ENCODE measurements around the gene CD99.

DNA sequence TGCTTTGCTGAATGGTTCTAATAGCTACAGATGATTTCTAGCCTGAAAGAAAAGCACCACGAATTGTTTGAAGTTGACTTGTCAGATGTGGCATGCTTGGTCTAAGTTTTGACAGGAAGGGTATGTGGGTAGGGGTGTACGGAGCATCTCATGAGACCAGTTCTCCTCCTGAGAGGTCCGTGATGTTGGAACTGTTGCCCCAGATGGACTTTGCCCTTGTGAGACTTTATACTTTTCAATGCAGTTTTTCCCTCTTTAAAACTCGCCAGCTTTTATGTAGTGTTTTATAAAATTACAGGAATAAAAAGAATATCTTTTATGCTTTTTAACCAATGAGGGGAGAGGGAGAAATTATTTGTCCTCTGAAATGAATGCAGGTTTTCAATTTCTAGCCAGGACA lies 44.2 kb downstream of the CD99 start:
- TF ChIP-seq ZBTB38 (CRISPR knock-in tag; IDR thresholded peaks at IDR 0.05) (no peak), NR2F6 (IDR thresholded peaks at IDR 0.05) (no peak), NR2F6 (CRISPR knock-in tag; IDR thresholded peaks at IDR 0.05) (no peak), NBN (conservative IDR thresholded peaks at IDR 0.05) (no peak), ZNF205 (CRISPR knock-in tag; IDR thresholded peaks at IDR 0.05) (no peak), POLR2A (IDR thresholded peaks at IDR 0.05; ENCODE audit: insufficient read depth in 1 of 2, low read depth in 2 of 2, low read length in 2 of 2) (no peak)
- TF ChIP-seq, protein P1, sequence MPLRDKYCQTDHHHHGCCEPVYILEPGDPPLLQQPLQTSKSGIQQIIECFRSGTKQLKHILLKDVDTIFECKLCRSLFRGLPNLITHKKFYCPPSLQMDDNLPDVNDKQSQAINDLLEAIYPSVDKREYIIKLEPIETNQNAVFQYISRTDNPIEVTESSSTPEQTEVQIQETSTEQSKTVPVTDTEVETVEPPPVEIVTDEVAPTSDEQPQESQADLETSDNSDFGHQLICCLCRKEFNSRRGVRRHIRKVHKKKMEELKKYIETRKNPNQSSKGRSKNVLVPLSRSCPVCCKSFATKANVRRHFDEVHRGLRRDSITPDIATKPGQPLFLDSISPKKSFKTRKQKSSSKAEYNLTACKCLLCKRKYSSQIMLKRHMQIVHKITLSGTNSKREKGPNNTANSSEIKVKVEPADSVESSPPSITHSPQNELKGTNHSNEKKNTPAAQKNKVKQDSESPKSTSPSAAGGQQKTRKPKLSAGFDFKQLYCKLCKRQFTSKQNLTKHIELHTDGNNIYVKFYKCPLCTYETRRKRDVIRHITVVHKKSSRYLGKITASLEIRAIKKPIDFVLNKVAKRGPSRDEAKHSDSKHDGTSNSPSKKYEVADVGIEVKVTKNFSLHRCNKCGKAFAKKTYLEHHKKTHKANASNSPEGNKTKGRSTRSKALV (CRISPR knock-in tag; IDR thresholded peaks at IDR 0.05), result no peak
- TF ChIP-seq, protein P2, sequence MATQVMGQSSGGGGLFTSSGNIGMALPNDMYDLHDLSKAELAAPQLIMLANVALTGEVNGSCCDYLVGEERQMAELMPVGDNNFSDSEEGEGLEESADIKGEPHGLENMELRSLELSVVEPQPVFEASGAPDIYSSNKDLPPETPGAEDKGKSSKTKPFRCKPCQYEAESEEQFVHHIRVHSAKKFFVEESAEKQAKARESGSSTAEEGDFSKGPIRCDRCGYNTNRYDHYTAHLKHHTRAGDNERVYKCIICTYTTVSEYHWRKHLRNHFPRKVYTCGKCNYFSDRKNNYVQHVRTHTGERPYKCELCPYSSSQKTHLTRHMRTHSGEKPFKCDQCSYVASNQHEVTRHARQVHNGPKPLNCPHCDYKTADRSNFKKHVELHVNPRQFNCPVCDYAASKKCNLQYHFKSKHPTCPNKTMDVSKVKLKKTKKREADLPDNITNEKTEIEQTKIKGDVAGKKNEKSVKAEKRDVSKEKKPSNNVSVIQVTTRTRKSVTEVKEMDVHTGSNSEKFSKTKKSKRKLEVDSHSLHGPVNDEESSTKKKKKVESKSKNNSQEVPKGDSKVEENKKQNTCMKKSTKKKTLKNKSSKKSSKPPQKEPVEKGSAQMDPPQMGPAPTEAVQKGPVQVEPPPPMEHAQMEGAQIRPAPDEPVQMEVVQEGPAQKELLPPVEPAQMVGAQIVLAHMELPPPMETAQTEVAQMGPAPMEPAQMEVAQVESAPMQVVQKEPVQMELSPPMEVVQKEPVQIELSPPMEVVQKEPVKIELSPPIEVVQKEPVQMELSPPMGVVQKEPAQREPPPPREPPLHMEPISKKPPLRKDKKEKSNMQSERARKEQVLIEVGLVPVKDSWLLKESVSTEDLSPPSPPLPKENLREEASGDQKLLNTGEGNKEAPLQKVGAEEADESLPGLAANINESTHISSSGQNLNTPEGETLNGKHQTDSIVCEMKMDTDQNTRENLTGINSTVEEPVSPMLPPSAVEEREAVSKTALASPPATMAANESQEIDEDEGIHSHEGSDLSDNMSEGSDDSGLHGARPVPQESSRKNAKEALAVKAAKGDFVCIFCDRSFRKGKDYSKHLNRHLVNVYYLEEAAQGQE (IDR thresholded peaks at IDR 0.05; ENCODE audit: borderline replicate concordance in 1 of 2, low read depth in 1 of 2, low read length in 2 of 2), result no peak
- TF ChIP-seq, protein P3, sequence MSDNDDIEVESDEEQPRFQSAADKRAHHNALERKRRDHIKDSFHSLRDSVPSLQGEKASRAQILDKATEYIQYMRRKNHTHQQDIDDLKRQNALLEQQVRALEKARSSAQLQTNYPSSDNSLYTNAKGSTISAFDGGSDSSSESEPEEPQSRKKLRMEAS (IDR thresholded peaks at IDR 0.05), result no peak
- TF ChIP-seq, protein P4, sequence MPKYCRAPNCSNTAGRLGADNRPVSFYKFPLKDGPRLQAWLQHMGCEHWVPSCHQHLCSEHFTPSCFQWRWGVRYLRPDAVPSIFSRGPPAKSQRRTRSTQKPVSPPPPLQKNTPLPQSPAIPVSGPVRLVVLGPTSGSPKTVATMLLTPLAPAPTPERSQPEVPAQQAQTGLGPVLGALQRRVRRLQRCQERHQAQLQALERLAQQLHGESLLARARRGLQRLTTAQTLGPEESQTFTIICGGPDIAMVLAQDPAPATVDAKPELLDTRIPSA (CRISPR knock-in tag; IDR thresholded peaks at IDR 0.05; ENCODE audit: borderline replicate concordance), result no peak
- TF ChIP-seq, protein P5, sequence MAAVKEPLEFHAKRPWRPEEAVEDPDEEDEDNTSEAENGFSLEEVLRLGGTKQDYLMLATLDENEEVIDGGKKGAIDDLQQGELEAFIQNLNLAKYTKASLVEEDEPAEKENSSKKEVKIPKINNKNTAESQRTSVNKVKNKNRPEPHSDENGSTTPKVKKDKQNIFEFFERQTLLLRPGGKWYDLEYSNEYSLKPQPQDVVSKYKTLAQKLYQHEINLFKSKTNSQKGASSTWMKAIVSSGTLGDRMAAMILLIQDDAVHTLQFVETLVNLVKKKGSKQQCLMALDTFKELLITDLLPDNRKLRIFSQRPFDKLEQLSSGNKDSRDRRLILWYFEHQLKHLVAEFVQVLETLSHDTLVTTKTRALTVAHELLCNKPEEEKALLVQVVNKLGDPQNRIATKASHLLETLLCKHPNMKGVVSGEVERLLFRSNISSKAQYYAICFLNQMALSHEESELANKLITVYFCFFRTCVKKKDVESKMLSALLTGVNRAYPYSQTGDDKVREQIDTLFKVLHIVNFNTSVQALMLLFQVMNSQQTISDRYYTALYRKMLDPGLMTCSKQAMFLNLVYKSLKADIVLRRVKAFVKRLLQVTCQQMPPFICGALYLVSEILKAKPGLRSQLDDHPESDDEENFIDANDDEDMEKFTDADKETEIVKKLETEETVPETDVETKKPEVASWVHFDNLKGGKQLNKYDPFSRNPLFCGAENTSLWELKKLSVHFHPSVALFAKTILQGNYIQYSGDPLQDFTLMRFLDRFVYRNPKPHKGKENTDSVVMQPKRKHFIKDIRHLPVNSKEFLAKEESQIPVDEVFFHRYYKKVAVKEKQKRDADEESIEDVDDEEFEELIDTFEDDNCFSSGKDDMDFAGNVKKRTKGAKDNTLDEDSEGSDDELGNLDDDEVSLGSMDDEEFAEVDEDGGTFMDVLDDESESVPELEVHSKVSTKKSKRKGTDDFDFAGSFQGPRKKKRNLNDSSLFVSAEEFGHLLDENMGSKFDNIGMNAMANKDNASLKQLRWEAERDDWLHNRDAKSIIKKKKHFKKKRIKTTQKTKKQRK (IDR thresholded peaks at IDR 0.05; ENCODE audit: low read length), result no peak

Data from HepG2 (cell line).